HG03139 (cell line): ENCODE measurements around the gene PRKAG2.
A peak's percentile ranks its signal among the peaks of the same experiment; 100 is the strongest.
"Not testable (repeated sequence)": the region's sequence is repeated elsewhere in the genome, so short reads cannot be mapped to it uniquely, and the experiment has no call there.

ENCODE experiments used
- ATAC-seq: cut with Tn5 transposase; IDR thresholded peaks from one replicate; pipeline ENCODE4 v1.9.1; 2021; ENCODE audit not compliant: unreplicated experiment

Gene PRKAG2

DNA sequence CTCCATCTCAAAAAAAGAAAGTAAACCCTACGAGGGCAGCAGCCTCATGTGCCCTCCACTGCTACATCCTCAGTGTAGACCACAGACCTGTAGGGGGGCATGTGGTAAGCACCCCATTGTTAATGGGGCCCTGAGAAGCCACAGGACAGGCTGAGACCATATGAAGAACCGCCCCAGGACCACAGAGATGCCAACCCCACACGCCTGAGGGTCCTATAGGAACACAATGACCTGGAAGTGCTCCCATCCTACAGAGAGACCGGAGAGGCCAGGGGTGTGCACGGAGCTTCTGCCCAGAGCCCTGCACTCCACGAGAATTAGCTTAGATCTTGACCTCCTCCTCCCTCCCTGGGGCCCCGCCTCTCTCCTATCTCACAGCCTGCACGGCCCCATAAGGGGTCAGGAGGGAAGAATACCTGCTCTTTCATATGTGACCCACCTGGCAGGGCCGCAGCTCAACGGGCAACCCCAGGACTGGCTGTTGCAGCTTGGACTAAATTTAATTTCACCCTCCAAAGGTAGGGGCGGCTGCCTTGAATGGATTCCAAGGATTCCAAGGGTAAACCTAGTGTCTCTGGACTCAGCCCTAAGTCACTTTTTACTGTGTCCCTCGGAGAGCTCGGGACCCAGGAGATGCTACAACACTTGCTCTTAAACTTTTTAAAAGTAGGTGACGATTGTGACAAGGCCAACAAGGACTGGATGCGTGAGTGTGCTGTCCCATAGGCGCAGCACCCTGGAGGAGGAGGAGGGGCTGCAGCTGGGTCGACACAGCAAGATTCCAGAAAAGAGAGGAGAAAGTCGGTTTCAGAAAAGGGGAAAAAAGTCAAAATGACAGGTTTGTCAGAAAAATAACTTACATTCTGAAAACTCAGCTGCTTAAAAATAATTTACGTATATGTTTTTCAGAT lies 24.2 kb downstream of the PRKAG2 start:
- no peak for ATAC-seq

GRCh38 chr7:151851782-151852181 lies 25.1 kb downstream of the PRKAG2 start:
- peak; percentile 11 for ATAC-seq

DNA sequence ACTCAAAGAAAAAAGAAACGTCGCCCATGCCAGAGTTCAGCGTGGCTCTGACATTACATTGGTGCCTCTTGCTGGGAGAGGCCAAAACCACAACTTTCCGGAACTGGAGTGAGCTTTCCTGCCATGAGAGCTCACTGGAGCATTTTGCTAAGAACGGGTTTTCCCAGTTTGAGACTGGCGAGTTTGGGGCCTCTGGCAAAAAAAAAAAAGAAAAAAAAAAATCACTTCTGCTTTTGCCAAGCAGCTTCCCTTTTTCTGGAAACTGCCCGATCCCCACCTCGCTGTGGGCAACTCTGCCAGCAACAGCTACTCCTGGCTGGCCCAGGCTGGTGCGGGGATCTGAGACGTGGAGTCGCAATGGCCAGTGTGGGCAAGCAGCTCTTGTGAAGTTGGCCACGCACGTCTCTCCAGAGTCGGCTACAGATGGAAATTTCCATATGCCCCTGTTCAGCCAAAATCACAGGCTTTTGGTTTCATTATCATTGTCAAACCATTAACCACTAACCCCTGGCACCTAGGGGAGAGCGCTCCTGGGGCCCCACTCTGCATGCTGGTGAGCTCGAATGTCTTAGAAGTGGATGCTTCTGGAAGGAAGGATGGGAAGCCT lies 25.7 kb downstream of the PRKAG2 start:
- ATAC-seq = peak; percentile 55

DNA sequence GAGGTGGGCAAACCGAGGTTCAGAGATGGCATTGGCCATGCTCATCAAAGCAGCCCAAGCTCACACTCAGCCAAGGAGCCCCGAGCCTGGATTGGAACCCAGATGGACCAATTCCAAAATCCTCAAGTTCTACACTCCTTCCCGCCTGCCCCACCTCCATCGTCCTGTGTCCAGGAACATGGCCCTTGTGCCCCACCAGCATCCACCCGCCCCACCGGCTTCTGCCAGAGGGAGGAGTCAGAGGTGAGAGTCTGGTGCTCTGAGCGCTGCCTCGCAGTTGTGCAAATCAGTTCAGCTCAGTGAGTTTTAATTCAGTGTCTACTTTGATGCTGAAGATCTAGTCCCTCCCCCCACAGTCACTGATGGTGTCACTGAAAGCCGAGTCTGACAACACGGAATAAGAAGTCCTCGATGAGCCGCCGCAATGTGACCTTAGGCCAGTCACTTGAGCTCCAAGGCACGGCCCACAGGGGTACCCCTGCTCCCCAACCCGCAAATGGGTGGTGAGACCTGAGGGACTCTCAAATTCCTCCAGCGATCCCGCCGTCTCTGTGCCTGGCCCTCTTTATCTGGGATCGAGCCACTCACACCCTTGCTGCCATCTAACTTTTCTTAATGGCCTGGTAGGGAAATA lies 26.3 kb downstream of the PRKAG2 start:
- ATAC-seq = no peak

GRCh38 chr7:151849879-151850260 lies 27.0 kb downstream of the PRKAG2 start:
- ATAC-seq = no peak

DNA sequence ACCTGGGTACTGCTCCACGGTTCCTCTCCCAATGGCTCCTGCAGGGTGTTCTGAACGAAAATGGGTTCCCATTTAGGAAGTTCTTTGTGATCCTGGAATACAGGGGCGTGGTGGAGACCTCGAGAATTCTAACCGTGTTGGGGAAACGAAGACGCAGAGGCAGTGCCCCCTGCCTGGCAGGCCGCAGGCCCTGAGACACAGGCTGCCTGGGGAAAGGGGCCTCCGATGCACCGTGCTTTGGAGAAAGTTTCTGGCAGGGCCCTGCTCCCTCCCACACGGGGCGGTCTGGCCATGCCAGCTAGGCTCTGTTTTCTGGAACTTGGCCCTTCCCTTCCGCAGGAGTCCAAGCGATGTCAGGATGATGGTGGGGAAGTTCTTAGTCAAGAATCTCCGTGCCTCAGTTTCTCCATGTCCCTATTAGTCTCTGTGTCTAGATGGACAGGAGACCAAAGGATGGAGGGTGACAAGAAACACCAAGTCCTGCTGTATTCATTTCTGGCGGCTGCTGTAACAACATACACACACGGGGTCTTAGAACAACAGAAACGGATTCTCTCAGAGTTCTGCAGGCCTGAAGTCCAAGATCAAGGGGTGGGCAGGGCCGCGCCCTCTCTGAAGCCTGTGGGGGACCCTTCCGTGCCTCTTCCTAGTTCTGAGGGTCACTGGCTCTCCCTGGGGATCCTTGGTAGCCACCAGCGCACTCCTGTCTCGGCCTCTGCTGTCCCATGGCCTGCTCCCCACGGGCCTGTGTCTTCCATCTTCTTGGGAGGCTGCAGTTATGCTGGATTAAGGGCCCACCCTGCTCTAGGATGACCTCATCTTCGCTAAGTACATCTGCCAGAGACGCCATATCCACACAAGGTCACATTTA lies 27.7 kb downstream of the PRKAG2 start:
- ATAC-seq = no peak

- no peak for ATAC-seq
These were observed 29.2 kb downstream of the PRKAG2 start for GRCh38 chr7:151847681-151848081.

- ATAC-seq = no peak
These were observed 29.8 kb downstream of the PRKAG2 start for GRCh38 chr7:151847136-151847535.

DNA sequence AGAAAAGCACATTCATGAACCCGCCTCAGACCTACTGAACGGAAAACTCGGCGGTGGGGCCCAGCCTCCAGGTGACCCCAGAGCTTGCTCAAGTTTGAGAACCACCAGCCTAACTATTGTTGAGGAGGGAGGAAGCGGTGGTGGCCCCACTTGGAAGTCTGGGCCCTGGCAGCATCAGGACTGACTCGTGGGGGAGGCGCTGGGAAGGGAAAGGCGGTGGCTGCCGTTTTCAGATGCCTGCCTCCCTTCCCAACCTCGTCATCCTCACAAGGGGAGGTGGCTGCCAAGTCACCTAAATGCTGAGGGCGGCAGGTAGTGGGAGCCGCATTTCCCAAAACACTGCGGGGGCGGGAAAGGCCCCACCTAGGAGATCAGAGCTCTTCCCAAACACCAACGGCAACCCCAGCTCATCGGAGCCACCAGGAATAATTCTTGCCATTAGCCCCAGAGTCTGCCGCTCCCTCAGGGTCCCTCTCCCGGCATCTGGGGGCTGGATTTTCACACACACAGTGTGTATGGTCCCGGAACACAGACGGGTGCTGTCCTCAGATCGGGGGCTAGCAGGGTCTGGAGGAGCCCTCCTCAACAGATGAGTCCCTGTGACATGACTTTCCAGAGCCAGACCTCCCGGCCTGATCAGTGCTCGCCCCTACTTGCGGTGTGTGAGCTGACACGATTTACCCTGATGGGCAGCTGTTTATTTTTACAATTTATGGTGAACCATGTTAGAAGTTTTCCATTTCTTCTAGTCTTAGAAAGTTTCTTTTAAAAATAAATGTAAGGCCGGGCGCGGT lies 31.3 kb downstream of the PRKAG2 start:
- no peak for ATAC-seq

GRCh38 chr7:151844825-151845200 lies 32.1 kb downstream of the PRKAG2 start:
- no peak for ATAC-seq

DNA sequence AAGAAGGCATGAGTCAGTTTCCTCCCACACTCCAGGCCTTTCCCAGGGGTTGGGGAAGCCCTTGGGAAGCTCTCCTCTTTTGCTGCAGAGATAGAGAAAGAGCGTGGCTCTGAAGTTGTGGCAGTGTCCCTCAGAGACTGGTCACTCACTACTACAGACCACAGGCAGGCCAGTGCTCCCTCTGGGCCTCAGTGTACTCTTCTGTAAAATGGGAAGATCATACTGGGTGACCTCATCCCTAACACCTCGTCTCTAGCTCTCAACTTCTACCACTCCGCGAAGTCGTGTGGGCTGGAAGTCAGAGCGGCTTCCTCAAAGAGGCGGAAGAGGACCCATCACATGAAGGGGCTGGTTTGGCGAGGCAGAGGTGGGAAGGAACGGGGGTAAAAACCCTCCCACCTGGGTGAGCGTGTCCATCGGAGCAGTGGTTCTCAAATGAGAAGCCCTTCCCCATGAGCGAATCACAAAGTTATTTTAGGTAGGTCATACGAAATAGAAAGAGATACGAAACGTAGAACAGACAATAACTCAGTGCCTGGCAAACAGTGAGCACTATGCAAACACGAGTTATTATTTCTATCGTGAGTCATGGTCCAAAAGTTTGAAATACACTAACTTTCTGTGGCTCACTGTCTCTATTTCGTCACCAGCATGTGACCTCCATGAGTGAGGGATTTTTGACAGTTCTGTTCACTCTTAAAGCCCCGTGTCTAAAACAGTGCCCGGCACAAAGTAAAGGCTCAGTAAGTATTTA lies 32.7 kb downstream of the PRKAG2 start:
- no peak for ATAC-seq

DNA sequence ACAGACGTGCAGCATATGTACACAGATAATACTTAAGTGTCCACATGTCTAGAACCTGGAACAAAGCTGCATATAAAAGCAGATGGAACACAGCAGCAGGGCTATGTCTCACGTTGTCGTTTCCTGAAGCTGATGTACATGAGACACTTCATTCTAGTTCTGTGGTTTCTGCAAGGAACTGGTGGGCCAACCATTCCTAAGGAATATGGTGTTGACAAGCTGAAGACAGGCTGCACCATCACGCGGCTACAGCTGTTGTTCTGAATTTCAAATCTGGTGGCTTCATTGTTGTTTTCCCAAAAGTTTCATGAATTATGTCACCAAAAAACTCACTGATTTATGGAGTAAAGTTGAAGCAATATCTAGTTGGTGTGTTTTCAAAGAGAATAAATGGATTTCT lies 33.7 kb downstream of the PRKAG2 start:
- ATAC-seq = no peak

DNA sequence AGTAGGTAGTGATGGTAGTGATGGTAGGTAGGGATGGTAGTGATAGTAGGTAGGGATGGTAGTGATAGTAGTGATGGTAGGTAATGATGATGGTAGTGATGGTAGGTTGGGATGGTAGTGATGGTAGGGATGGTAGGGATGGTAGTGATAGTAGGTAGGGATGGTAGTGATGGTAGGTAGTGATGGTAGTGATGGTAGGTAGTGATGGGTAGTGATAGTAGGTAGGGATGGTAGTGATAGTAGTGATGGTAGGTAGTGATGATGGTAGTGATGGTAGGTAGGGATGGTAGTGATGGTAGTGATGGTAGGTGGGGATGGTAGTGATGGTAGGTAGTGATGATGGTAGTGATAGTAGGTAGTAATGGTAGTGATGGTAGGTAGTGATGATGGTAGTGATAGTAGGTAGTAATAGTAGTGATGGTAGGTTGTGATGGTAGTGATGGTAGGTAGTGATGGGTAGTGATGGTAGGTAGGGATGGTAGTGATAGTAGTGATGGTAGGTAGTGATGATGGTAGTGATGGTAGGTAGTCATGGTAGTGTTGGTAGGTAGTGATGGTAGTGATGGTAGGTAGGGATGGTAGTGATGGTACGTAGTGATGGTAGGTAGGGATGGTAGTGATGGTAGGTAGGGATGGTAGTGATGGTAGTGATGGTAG lies 35.4 kb downstream of the PRKAG2 start:
- not testable (repeated sequence) for ATAC-seq

DNA sequence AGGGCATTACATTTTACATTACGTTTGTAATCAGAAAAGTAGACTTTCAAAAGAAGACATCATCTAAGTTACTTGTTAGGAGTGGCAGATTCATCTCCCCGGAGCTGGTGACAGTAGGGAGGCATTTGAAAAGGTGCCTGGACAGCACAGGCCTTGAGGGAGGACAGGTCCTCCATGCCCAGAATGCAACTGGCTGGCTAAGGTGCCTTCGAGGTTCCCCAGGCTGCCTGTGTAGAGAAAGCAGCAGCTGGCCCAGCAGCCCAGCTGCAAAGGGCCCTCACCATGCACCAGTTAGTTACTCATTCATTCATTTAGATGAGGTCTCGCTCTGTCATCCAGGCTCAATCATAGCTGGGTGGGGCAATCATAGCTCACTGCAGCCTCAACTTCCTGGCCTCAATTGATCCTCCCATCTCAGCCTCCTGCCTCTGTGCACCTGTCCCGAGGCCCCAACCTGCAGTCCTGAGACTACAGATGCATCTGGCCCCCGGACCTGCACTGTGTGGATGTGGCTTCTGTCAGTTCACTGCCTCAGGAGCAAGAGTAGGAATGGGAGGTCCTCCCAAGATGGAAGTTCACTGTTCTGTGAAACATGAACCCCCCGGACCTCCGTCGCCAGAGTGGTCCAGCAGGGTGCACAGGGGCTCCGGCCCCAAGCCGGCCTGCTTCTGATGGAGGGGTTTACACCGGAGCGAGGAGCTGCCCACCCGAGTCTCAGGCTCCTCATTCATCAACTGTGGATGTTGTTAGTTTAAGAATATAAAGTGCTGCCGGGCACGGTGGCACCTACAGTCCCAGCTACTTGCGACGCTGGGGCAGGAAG lies 36.6 kb downstream of the PRKAG2 start:
- ATAC-seq = no peak

- no peak for ATAC-seq
These were observed 37.4 kb downstream of the PRKAG2 start for GRCh38 chr7:151839451-151839921.

GRCh38 chr7:151838861-151839381 lies 38.0 kb downstream of the PRKAG2 start:
- ATAC-seq = peak; percentile 62

- ATAC-seq = no peak
These were observed 38.8 kb downstream of the PRKAG2 start for GRCh38 chr7:151838072-151838471.
